Thyroid gland (tissue), 4 donors: Measurements from ENCODE around the gene KIRREL1. TPM values are rescaled to one million over a fixed set of nuclear protein-coding genes. Genes with fewer than 3 reads are reported as not detected.
A peak's percentile ranks its signal among the peaks of the same experiment; 100 is the strongest.

Experiments
- DNase-seq, 2 donors: peaks; one replicate each; pipeline ENCODE4 v3.0.0-alpha.2; 2019
- H3K27ac ChIP-seq, 3 donors: fragments of 200-600 bp; sonication (generic); 1 replicate in 2 of 3; 2 replicates in 1 of 3; pipeline ENCODE4 v1.5.1; 2016 to 2019; ENCODE audit warnings: mild to moderate bottlenecking in 1 of 3, moderate library complexity in 1 of 3
- H3K27me3 ChIP-seq: fragments of 200-600 bp; sonication (generic); one replicate; pipeline ENCODE4 v1.5.1; 2019
- H3K36me3 ChIP-seq, 2 donors: fragments of 200-600 bp; sonication (generic); one replicate each; pipeline ENCODE4 v1.5.1; 2016 to 2019
- H3K4me1 ChIP-seq, 2 donors: fragments of 200-600 bp; sonication (generic); one replicate each; pipeline ENCODE4 v1.5.1; 2017 to 2019
- H3K4me3 ChIP-seq, 3 donors: fragments of 200-600 bp; sonication (generic); replicated peaks in 1 of 3; 1 replicate in 2 of 3; 2 replicates in 1 of 3; pipeline ENCODE4 v1.5.1; 2016; ENCODE audit warnings: mild to moderate bottlenecking in 1 of 3
- H3K9me3 ChIP-seq: fragments of 200-600 bp; sonication (generic); one replicate; pipeline ENCODE4 v1.5.1; 2017
- POLR2A ChIP-seq, 2 donors: fragments of 450-650 bp; IDR thresholded peaks; one replicate each; pipeline ENCODE4 v1.6.1; 2017; ENCODE audit warnings: antibody characterized with exemption in 2 of 2, mild to moderate bottlenecking in 2 of 2, moderate library complexity in 1 of 2
- WGBS, 2 donors: methylation state at CpG; one replicate each; pipeline ENCODE4 v1.1.5; 2017; 5-methylcytosine and 5-hydroxymethylcytosine counted together
- intact Hi-C: fragments of 100-400 bp; cut with DNase I; formaldehyde crosslinking; loops from one replicate; pipeline ENCODE4 v1.15.1; 2023
- total RNA-seq, 4 donors: library from RNA; depleted of rRNA; stranded (reverse); fragments of >200 nt; gene quantifications; one replicate each; pipeline ENCODE4 v1.2.3, GENCODE V29; 2016
- TF ChIP-seq, protein P1 (sequence below), 6 experiments: fragments of 200-600 bp in 3 of 6; fragments of 450-650 bp in 3 of 6; sonication (generic) in 3 of 6; IDR thresholded peaks; one replicate each; pipeline ENCODE4 v1.5.1; 2016 to 2019; ENCODE audit warnings: antibody characterized with exemption in 6 of 6, mild to moderate bottlenecking in 2 of 6, inconsistent platforms in 1 of 6, moderate library complexity in 1 of 6

Gene KIRREL1
- total RNA-seq, 4 donors from 2014 or later, result 22.7 to 27.5 (median 24.1) TPM

DNA sequence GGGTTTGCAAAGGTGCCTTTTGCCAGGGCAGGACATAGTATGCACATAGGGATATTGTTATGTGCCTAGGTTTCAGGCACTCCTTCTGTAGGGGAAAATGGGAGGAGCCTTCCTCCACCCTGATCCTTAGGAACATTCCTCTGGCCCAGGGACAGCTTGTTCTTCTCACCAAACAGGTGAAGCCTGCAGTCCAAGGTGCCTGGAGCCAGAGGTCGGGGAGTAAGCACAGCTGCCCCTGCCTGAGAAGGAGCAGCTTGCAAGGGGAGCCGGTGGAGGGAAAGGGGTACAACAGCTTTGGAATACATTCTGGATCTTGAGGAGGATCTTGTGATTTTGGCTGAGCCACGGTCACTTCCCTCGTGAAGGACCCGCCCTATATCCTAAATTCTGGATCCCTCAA is 104.8 kb downstream of the KIRREL1 start:
- H3K4me1 ChIP-seq, result no peaks in the 10 kb centered on the region
- intact Hi-C loops, result no loop called here
- TF ChIP-seq POLR2A (IDR thresholded peaks at IDR 0.05), result no peak
- TF ChIP-seq, protein P1, sequence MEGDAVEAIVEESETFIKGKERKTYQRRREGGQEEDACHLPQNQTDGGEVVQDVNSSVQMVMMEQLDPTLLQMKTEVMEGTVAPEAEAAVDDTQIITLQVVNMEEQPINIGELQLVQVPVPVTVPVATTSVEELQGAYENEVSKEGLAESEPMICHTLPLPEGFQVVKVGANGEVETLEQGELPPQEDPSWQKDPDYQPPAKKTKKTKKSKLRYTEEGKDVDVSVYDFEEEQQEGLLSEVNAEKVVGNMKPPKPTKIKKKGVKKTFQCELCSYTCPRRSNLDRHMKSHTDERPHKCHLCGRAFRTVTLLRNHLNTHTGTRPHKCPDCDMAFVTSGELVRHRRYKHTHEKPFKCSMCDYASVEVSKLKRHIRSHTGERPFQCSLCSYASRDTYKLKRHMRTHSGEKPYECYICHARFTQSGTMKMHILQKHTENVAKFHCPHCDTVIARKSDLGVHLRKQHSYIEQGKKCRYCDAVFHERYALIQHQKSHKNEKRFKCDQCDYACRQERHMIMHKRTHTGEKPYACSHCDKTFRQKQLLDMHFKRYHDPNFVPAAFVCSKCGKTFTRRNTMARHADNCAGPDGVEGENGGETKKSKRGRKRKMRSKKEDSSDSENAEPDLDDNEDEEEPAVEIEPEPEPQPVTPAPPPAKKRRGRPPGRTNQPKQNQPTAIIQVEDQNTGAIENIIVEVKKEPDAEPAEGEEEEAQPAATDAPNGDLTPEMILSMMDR (IDR thresholded peaks at IDR 0.05), result no peak
- H3K9me3 ChIP-seq, result no peaks in the 10 kb centered on the region
- H3K27me3 ChIP-seq, result no peaks in the 10 kb centered on the region
- no peak overlapping the region for H3K27ac ChIP-seq
- DNase-seq, result peak in 1 of 2 donors; percentile 23
- 80 to 83% methylated on average over 5 of the region's 5 CpGs for WGBS, 2 donors
- peaks cover 2 to 8% of the 10 kb centered on the region in 2 donors for H3K36me3 ChIP-seq
- H3K4me3 ChIP-seq, result no peak overlapping the region

DNA sequence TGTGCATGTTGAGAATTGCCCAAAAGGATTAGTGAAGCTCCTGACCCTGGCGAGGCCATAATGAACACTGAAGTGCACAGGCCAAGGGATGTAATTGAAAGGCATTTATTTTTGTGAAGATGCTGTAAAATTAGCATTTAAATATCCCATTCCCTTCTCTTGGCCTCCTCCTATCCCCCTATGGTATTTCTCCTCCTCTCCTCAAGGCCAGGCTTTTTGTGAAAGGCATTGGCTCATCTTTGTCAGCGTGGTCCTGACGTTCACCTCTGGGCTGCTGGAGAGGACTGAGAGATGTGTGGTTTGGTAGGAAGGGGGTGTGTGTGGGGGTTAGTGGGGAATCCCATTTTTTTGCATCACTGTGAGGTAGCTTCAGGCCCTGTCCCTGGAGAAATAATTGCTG is 105.7 kb downstream of the KIRREL1 start:
- intact Hi-C loops, result no loop called here
- 77 to 94% methylated on average over 3 of the region's 3 CpGs for WGBS, 2 donors
- Histone ChIP-seq H3K4me3 (no peak overlapping the region), H3K27me3 (no peaks in the 10 kb centered on the region), H3K27ac (no peak overlapping the region), H3K36me3 (no peaks in the 10 kb centered on the region), H3K4me1 (no peaks in the 10 kb centered on the region), H3K9me3 (no peaks in the 10 kb centered on the region)
- no peak for TF ChIP-seq POLR2A (IDR thresholded peaks at IDR 0.05)
- TF ChIP-seq, protein P1 (IDR thresholded peaks at IDR 0.05), result no peak
- DNase-seq, result no peak

DNA sequence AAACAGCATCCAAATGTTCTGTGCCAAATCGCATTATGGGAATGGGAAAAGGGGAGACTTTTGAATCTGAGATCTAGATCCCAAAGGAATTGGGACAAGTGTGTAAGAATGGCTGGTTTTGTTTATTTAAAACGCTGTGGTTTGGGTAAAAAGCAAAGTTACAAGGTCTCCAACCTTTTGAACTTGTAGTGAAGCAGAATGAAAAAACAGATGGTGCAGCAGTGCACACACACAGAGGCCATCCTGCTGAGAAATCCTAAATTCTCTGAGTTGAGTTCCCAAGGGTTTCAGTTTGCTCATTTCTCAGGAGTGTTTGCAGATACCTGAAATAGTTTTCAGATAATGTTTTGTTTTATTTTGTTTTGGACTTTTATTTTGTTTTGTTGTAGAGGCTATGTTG is 107.1 kb downstream of the KIRREL1 start:
- 40 to 57% methylated on average over 2 of the region's 2 CpGs for WGBS, 2 donors
- Histone ChIP-seq H3K27me3 (no peaks in the 10 kb centered on the region), H3K36me3 (no peaks in the 10 kb centered on the region), H3K4me3 (no peak overlapping the region), H3K27ac (no peak overlapping the region), H3K9me3 (no peaks in the 10 kb centered on the region), H3K4me1 (no peaks in the 10 kb centered on the region)
- no peak for DNase-seq
- intact Hi-C loops, result no loop called here
- TF ChIP-seq, protein P1 (IDR thresholded peaks at IDR 0.05), result no peak
- no peak for TF ChIP-seq POLR2A (IDR thresholded peaks at IDR 0.05)

DNA sequence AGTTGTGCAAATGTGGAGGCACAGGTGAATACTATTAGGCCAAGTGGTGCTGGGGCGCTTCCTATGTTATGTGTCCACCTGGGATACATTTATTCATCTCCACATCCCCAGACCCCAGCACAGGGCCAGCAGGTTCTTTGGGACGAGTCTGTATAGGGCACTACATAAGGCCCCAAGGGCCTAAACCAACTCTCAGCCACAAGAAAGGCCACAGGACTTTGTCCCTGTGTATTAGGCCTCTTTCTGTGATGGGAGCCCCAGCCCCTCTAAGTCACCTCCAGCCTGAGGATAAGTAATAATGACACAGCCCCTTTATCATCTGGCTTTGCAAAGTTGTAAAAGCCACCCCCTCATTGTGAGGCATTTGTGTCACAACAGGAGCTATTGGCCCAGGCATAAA is 108.0 kb downstream of the KIRREL1 start:
- DNase-seq, result no peak
- intact Hi-C loops, result no loop called here
- TF ChIP-seq, protein P1 (IDR thresholded peaks at IDR 0.05), result no peak
- TF ChIP-seq POLR2A (IDR thresholded peaks at IDR 0.05), result no peak

DNA sequence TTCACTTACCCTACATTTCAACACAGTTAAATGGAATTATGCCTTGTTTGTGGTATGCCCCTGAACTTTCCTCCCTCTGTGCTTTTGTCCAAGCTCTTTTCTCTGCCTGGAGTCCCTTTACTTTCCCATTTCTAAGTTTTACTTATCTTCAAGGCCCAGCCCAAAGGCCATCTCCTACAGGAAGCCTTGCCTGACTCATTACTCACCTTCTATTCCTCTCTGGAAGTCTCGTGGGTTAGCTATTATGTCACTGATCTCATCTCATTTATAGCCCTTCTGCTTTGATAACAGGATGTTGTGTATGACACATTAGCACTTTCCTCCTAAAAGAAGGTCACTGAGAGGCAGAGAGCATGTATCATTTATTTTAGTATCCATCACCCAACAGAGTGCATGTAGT is 108.5 kb downstream of the KIRREL1 start:
- H3K27me3 ChIP-seq, result no peaks in the 10 kb centered on the region
- intact Hi-C loops, result no loop called here
- no peaks in the 10 kb centered on the region for H3K9me3 ChIP-seq
- TF ChIP-seq, protein P1 (IDR thresholded peaks at IDR 0.05), result no peak
- no peak for TF ChIP-seq POLR2A (IDR thresholded peaks at IDR 0.05)
- no peak overlapping the region for H3K27ac ChIP-seq
- WGBS, 2 donors, result 50 to 55% methylated on average over 1 of the region's 1 CpG
- no peaks in the 10 kb centered on the region for H3K36me3 ChIP-seq
- no peak overlapping the region for H3K4me3 ChIP-seq
- H3K4me1 ChIP-seq, result no peaks in the 10 kb centered on the region
- DNase-seq, result no peak

More for the DNA sequence above, 108.0 kb downstream of the KIRREL1 start:
- Histone ChIP-seq H3K4me1 (no peaks in the 10 kb centered on the region), H3K27me3 (no peaks in the 10 kb centered on the region), H3K4me3 (no peak overlapping the region), H3K9me3 (no peaks in the 10 kb centered on the region), H3K27ac (no peak overlapping the region), H3K36me3 (no peaks in the 10 kb centered on the region)
- WGBS, 2 donors, result 87 to 94% methylated on average over 2 of the region's 2 CpGs
